ENCODE measurements around the gene CAMK2G.

Gene CAMK2G

GRCh38 chr10:73878365-73878764 is 4.0 kb upstream of the CAMK2G start:
- no peak for DNase-seq

DNA sequence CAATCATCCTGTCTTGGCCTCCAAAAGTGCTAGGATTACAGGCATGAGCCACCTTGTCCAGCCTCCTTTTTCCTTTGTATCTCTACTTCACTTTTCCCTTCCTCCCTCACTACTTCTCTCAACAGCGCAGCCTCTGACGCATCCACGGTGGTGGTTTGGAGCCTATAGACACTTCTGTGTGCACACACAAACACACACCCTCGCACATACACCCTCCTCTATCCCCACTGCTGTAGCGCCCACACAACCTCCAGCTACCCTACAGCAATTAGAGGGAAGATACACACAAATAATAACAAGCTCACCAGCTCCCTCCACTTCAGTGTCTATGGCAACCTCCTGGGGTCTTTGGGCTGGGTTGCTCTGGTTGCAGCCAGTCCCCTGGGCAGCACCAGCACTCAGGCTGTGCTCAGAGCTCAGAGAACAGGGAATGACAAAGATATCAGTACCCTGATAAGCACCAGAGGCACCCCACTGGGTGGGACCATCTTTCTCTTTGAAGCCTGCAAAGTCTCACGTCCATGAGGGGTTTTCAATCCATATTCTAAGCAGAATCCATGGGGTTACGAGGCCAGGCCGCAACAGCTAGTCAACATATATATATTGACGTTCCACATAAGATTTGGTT is 3.3 kb upstream of the CAMK2G start:
- DNase-seq = no peak

- DNase-seq = no peak
Observed at GRCh38 chr10:73876971-73877370, 2.6 kb upstream of the CAMK2G start.

GRCh38 chr10:73876566-73876965 is 2.2 kb upstream of the CAMK2G start:
- DNase-seq = no peak

GRCh38 chr10:73876157-73876556 is 1.8 kb upstream of the CAMK2G start:
- no peak for DNase-seq

DNA sequence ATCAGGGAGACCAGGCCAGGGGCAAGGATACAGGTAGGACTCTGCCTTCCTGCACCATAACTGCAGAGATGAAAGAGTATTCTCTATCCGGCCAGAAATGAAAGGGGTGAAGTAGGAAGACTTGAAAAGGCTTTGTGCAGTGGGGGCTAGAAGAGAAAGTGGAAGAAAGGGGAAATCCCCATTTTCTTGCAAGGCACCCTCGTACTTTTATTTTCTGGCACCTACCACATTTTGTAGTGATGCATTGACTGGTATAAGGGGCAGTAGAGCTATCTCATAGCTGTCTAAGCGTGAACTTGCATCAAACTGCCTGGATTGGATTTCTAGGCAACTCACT is 752 bp upstream of the CAMK2G start:
- DNase-seq = no peak

GRCh38 chr10:73873838-73874215 is 528 bp downstream of the CAMK2G start:
- DNase-seq = no peak

DNA sequence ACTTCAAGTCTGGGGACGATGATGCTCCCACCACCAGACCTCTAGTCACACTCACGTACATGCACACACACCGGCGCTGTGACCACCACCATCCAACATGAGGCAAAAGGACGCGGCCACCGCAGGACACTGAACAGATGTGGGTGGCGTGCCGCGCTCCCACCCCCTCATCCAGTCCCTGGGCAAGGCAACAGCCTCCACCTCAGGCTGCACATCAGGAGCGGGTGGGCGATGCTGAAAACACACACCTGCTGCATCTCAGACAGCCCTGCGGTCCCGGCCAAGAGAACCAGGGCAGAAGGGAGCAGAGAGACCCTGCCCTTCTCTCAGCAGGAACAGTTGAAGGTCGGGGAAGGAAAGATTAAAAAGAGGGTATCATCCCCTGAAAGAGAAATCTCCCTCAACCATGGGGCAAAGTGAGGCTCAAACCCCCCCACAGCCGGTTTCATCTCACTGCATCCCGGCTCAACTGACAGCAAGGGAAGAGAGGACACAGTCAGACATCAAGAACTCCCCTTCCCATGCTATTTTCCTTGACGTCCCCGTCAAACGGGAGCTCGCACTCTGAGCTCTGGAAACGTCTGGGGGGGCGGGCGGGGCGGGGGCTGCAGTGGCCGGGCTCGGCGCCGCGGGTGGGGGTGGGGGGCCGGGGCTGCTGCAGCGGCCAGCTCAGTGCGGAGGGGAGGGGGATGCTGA is 1.1 kb downstream of the CAMK2G start:
- no peak for DNase-seq

GRCh38 chr10:73872190-73872710 is 2.1 kb downstream of the CAMK2G start:
- DNase-seq = no peak

GRCh38 chr10:73871295-73872189 is 2.8 kb downstream of the CAMK2G start:
- no peak for DNase-seq

- no peak for DNase-seq
Observed at GRCh38 chr10:73868655-73869195, 5.6 kb downstream of the CAMK2G start.

DNA sequence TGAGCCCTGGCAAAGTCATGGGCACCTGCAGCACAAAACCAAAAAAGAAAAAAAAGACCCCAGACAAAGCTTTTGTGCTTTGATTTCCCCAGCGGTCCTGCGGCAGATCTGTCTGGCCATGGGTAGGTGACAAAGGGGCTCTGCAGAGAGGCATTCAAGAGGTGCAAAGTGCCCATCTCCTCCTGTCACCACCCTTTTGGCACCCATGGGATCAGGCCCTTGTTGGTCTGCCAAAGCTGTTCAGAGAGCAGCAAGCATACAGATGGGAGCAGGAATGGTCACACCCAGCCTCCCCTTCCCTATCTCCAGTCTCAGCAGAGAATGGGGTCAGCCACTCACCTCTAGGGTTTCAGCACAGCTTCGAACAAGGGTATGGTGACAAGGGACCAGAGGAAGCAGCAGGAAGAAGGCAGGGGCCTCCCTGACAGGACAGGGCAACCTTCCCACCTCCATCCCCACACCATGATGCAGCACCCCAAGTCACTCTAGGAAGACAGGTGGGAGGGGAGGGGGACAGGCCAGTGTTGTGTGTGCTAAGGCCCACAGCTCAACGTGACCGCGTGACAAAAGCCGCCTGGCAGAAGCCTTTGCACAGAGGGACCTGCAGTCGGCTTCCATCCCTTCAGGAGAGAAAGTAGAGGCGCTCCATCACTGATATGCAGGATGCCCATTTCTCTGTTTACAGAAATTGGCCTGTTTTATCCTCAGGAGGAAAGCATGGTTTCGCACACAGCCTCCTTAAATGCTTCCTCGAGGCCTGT is 6.3 kb downstream of the CAMK2G start:
- no peak for DNase-seq

GRCh38 chr10:73867126-73867807 is 7.1 kb downstream of the CAMK2G start:
- no peak for DNase-seq

DNA sequence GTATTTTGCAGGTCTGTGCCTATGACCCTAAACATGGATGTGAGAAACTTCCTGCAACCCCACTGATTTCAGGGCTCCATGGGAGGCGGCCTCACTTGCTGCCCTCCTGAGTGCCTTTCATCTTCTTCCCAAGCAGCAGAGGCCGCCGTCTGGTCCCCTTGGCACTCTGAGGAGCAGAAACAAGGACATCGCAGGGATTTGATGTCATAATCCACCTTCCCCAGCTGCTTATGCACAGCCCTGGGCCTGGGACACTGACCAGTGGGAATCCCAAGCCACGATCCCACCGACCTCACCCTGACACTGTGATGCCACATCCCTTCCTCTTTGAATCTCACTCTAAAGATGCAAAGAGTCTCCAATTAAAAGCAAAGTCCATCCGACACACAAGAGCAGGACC is 7.7 kb downstream of the CAMK2G start:
- no peak for DNase-seq

- peak; percentile 46 for DNase-seq
Observed at GRCh38 chr10:73865459-73866442, 8.6 kb downstream of the CAMK2G start.

DNA sequence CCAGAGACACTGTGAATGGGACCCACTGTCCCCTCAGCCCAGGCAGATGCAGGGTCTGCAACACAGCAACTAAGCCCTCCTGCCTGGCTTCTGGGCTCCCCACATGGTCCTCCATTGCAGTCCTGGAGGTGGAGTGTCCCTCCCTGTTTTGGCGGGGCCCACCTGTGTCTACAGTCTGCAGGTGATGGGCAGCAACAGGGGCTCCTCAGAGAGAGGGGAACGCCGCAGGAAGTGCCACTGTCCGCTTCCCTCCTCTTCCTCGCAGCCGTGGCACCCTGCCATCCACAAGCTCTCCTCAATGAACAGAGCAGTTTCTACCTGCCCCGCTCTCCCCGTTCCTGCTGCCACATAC is 9.3 kb downstream of the CAMK2G start:
- DNase-seq = no peak

DNA sequence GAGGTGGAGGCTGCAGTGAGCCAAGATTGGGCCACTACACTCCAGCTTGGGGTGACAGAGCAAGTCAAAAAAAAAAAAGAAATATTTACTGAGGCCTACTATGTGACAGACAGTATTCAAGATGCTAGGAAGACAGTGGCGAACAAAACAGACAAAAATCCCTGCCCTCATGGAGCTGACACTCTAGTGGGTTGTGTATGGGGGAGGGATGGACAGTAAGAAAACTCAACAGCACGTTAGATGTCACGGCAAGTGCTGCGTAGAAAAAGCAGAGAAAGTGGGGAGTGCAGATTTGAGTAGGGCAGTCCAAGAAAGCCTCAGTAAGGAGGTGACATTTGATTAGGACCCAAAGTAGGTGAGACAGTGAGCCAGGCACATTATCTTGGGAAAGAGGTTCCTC is 10.1 kb downstream of the CAMK2G start:
- no peak for DNase-seq

GRCh38 chr10:73863039-73863817 is 11.1 kb downstream of the CAMK2G start:
- no peak for DNase-seq

DNA sequence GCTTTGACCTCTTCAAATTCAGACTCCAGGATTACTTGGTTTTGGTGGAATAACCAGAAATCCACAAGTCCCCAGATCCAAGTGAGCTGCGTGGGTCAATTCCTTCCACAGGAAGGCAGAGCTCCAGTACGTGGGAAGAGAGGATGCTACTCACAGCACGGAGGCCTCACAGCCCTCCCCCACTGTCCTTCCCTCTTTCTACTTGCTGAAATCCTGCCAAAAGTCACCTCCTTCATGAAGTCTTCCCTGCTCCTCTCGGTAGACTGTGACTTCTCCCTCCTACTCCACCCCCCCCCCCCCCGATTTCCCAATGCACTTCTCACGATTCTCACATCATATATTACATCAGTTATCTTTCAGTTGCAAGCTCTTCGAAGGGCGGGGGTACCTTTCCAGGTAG is 12.3 kb downstream of the CAMK2G start:
- DNase-seq = no peak

All from activated CD4-positive, CD25-positive, alpha-beta regulatory T cell treated with anti-CD3 and anti-CD28 coated beads, Interleukin-2, amount 50 U/mL, for 72 hours (primary cell).